ENCODE data around the gene ADAM22.

The ADAM22 gene

GRCh38 chr7:87982116-87982515, 48.1 kb downstream of the ADAM22 start:
- in situ Hi-C loops (cut with HindIII; ENCODE audit: low pct_unique_long_range_greater_than_20kb, low sequenced_read_pairs): no loop called here
- DNase-seq (ENCODE audit: low read depth in 1 of 2, low spot score in 1 of 2): no peak
- no peak for TF ChIP-seq JUND (IDR thresholded peaks at IDR 0.05; ENCODE audit: low read depth)

- TF ChIP-seq JUND (IDR thresholded peaks at IDR 0.05; ENCODE audit: low read depth): no peak
- in situ Hi-C loops (cut with HindIII; ENCODE audit: low pct_unique_long_range_greater_than_20kb, low sequenced_read_pairs): no loop called here
- no peak for DNase-seq (ENCODE audit: low read depth in 1 of 2, low spot score in 1 of 2)
Measured at GRCh38 chr7:87984088-87984487, 50.0 kb downstream of the ADAM22 start.

- no peak for TF ChIP-seq JUND (IDR thresholded peaks at IDR 0.05; ENCODE audit: low read depth)
- DNase-seq (ENCODE audit: low read depth in 1 of 2, low spot score in 1 of 2): no peak
- in situ Hi-C loops (cut with HindIII; ENCODE audit: low pct_unique_long_range_greater_than_20kb, low sequenced_read_pairs): no loop called here
Measured at GRCh38 chr7:87993269-87993668, 59.2 kb downstream of the ADAM22 start.

- no peak for TF ChIP-seq JUND (IDR thresholded peaks at IDR 0.05; ENCODE audit: low read depth)
- in situ Hi-C loops (cut with HindIII; ENCODE audit: low pct_unique_long_range_greater_than_20kb, low sequenced_read_pairs): no loop called here
- no peak for DNase-seq (ENCODE audit: low read depth in 1 of 2, low spot score in 1 of 2)
Measured at GRCh38 chr7:87999261-87999660, 65.2 kb downstream of the ADAM22 start.

GRCh38 chr7:88001744-88002530, 67.9 kb downstream of the ADAM22 start:
- in situ Hi-C loops (cut with HindIII; ENCODE audit: low pct_unique_long_range_greater_than_20kb, low sequenced_read_pairs): no loop called here
- TF ChIP-seq JUND (IDR thresholded peaks at IDR 0.05; ENCODE audit: low read depth): no peak
- DNase-seq (ENCODE audit: low read depth in 1 of 2, low spot score in 1 of 2): no peak

GRCh38 chr7:88002617-88003016, 68.6 kb downstream of the ADAM22 start:
- in situ Hi-C loops (cut with HindIII; ENCODE audit: low pct_unique_long_range_greater_than_20kb, low sequenced_read_pairs): no loop called here
- TF ChIP-seq JUND (IDR thresholded peaks at IDR 0.05; ENCODE audit: low read depth): no peak
- no peak for DNase-seq (ENCODE audit: low read depth in 1 of 2, low spot score in 1 of 2)

- no peak for DNase-seq (ENCODE audit: low read depth in 1 of 2, low spot score in 1 of 2)
- in situ Hi-C loops (cut with HindIII; ENCODE audit: low pct_unique_long_range_greater_than_20kb, low sequenced_read_pairs): no loop called here
- no peak for TF ChIP-seq JUND (IDR thresholded peaks at IDR 0.05; ENCODE audit: low read depth)
Measured at GRCh38 chr7:88003581-88003980, 69.5 kb downstream of the ADAM22 start.

- in situ Hi-C loops (cut with HindIII; ENCODE audit: low pct_unique_long_range_greater_than_20kb, low sequenced_read_pairs): no loop called here
- TF ChIP-seq JUND (IDR thresholded peaks at IDR 0.05; ENCODE audit: low read depth): no peak
- no peak for DNase-seq (ENCODE audit: low read depth in 1 of 2, low spot score in 1 of 2)
Measured at GRCh38 chr7:88005191-88005590, 71.1 kb downstream of the ADAM22 start.

GRCh38 chr7:88009651-88010050, 75.6 kb downstream of the ADAM22 start:
- DNase-seq (ENCODE audit: low read depth in 1 of 2, low spot score in 1 of 2): no peak
- no peak for TF ChIP-seq JUND (IDR thresholded peaks at IDR 0.05; ENCODE audit: low read depth)
- in situ Hi-C loops (cut with HindIII; ENCODE audit: low pct_unique_long_range_greater_than_20kb, low sequenced_read_pairs): no loop called here

GRCh38 chr7:88012086-88012485, 78.0 kb downstream of the ADAM22 start:
- no peak for TF ChIP-seq JUND (IDR thresholded peaks at IDR 0.05; ENCODE audit: low read depth)
- DNase-seq (ENCODE audit: low read depth in 1 of 2, low spot score in 1 of 2): no peak
- in situ Hi-C loops (cut with HindIII; ENCODE audit: low pct_unique_long_range_greater_than_20kb, low sequenced_read_pairs): no loop called here

GRCh38 chr7:88013981-88014380, 79.9 kb downstream of the ADAM22 start:
- in situ Hi-C loops (cut with HindIII; ENCODE audit: low pct_unique_long_range_greater_than_20kb, low sequenced_read_pairs): no loop called here
- DNase-seq (ENCODE audit: low read depth in 1 of 2, low spot score in 1 of 2): no peak
- no peak for TF ChIP-seq JUND (IDR thresholded peaks at IDR 0.05; ENCODE audit: low read depth)

GRCh38 chr7:88014581-88014980, 80.5 kb downstream of the ADAM22 start:
- TF ChIP-seq JUND (IDR thresholded peaks at IDR 0.05; ENCODE audit: low read depth): no peak
- DNase-seq (ENCODE audit: low read depth in 1 of 2, low spot score in 1 of 2): no peak
- in situ Hi-C loops (cut with HindIII; ENCODE audit: low pct_unique_long_range_greater_than_20kb, low sequenced_read_pairs): no loop called here

- TF ChIP-seq JUND (IDR thresholded peaks at IDR 0.05; ENCODE audit: low read depth): no peak
- DNase-seq (ENCODE audit: low read depth in 1 of 2, low spot score in 1 of 2): no peak
- in situ Hi-C loops (cut with HindIII; ENCODE audit: low pct_unique_long_range_greater_than_20kb, low sequenced_read_pairs): no loop called here
Measured at GRCh38 chr7:88015309-88015708, 81.3 kb downstream of the ADAM22 start.

- TF ChIP-seq JUND (IDR thresholded peaks at IDR 0.05; ENCODE audit: low read depth): no peak
- in situ Hi-C loops (cut with HindIII; ENCODE audit: low pct_unique_long_range_greater_than_20kb, low sequenced_read_pairs): no loop called here
- DNase-seq (ENCODE audit: low read depth in 1 of 2, low spot score in 1 of 2): no peak
Measured at GRCh38 chr7:88018501-88018900, 84.5 kb downstream of the ADAM22 start.
